Keratinocyte (primary cell): ENCODE data around the gene CTNND2. TPM values are rescaled to one million over a fixed set of nuclear protein-coding genes. Genes with fewer than 3 reads are reported as not detected.

Experiments used
- DNase-seq: peaks from one replicate; pipeline ENCODE4 v3.0.0-alpha.2; 2011; ENCODE audit warnings: low read depth, missing footprints, low spot score
- FAIRE-seq: peaks from 2 replicates; lab custom pipeline; 2011; peaks lifted over from hg19 to GRCh38; lab: Jason Lieb, UNC
- H2AFZ ChIP-seq: 2 replicates; pipeline ENCODE4 v1.6.0; 2012; ENCODE audit warnings: low read length, control low read depth, inconsistent platforms; ENCODE audit not compliant: control insufficient read depth
- H3K27ac ChIP-seq: 2 replicates; pipeline ENCODE4 v1.5.1; 2011; ENCODE audit warnings: low read length; ENCODE audit not compliant: control insufficient read depth, insufficient read depth
- H3K27me3 ChIP-seq: 3 replicates; pipeline ENCODE4 v1.6.0; 2011; ENCODE audit warnings: low read length; ENCODE audit not compliant: control insufficient read depth, insufficient read depth; ENCODE audit errors: extremely low read depth
- H3K36me3 ChIP-seq, 2 experiments: 2 replicates in 1 of 2; 3 replicates in 1 of 2; pipeline ENCODE4 v1.5.1; 2011; ENCODE audit warnings: low read length in 2 of 2, mild to moderate bottlenecking in 1 of 2; ENCODE audit not compliant: control insufficient read depth in 2 of 2, insufficient read depth in 2 of 2; ENCODE audit errors: extremely low read depth in 1 of 2
- H3K4me1 ChIP-seq: 3 replicates; pipeline ENCODE4 v1.5.1; 2011; ENCODE audit warnings: low read length; ENCODE audit not compliant: control insufficient read depth, insufficient read depth; ENCODE audit errors: extremely low read depth
- H3K4me2 ChIP-seq: 3 replicates; pipeline ENCODE4 v1.6.0; 2011; ENCODE audit warnings: low read depth, low read length; ENCODE audit not compliant: control insufficient read depth, insufficient read depth; ENCODE audit errors: extremely low read depth
- H3K4me3 ChIP-seq, 3 experiments: fragments of 200-600 bp in 1 of 3; sonication (generic) in 1 of 3; 2 replicates in 2 of 3; 3 replicates in 1 of 3; pipeline ENCODE4 v1.5.1; 2011 to 2016; ENCODE audit warnings: low read length in 3 of 3, mild to moderate bottlenecking in 3 of 3, control low read depth in 2 of 3, inconsistent platforms in 1 of 3, low read depth in 1 of 3, mixed read lengths in 1 of 3, mixed run types in 1 of 3, moderate library complexity in 1 of 3; ENCODE audit not compliant: control insufficient read depth in 2 of 3, insufficient read depth in 2 of 3; ENCODE audit errors: extremely low read depth in 1 of 3
- H3K79me2 ChIP-seq: 2 replicates; pipeline ENCODE4 v1.6.0; 2012; ENCODE audit warnings: low read length; ENCODE audit not compliant: control insufficient read depth, insufficient read depth
- H3K9ac ChIP-seq: 3 replicates; pipeline ENCODE4 v1.6.0; 2011; ENCODE audit warnings: low read length; ENCODE audit not compliant: control insufficient read depth, insufficient read depth; ENCODE audit errors: extremely low read depth
- H3K9me1 ChIP-seq: 3 replicates; pipeline ENCODE4 v1.6.0; 2011; ENCODE audit warnings: low read length; ENCODE audit not compliant: control insufficient read depth, insufficient read depth; ENCODE audit errors: extremely low read depth
- H3K9me3 ChIP-seq: 2 replicates; pipeline ENCODE4 v1.5.1; 2012; ENCODE audit warnings: low read depth, low read length; ENCODE audit not compliant: control insufficient read depth
- H4K20me1 ChIP-seq: 3 replicates; pipeline ENCODE4 v1.6.0; 2011; ENCODE audit warnings: low read length; ENCODE audit not compliant: control insufficient read depth, insufficient read depth; ENCODE audit errors: extremely low read depth
- EZH2 ChIP-seq: IDR thresholded peaks from one replicate; pipeline ENCODE4 v1.6.1; 2012; ENCODE audit warnings: inconsistent platforms, mild to moderate bottlenecking, low read length, moderate library complexity
- dilution Hi-C: fragments of 300-500 bp; cut with MboI; formaldehyde crosslinking; loops from one replicate; pipeline ENCODE4 v1.7.0; 2020; ENCODE audit warnings: low sequenced_read_pairs; ENCODE audit not compliant: extremely low pct_ligation_motif_present
- polyA plus RNA-seq, 5 experiments: library from polyadenylated mRNA; depleted of rRNA in 3 of 5; stranded (reverse) in 3 of 5; stranded (forward) in 1 of 5; unstranded in 1 of 5; fragments of >200 nt; gene quantifications; 1 replicate in 1 of 5; 2 replicates in 3 of 5; 3 replicates in 1 of 5; pipeline versions ENCODE4 v1.2.1 to v1.2.3, GENCODE V29; 2011 to 2012; ENCODE audit warnings: missing spikeins in 2 of 5, low read depth in 1 of 5, low replicate concordance in 1 of 5
- TF ChIP-seq, protein P1 (sequence below), 3 experiments: IDR thresholded peaks in 1 of 3; conservative IDR thresholded peaks in 1 of 3; optimal IDR thresholded peaks in 1 of 3; 2 replicates in 2 of 3; 3 replicates in 1 of 3; pipeline versions ENCODE3 to v1.5.1; 2011; ENCODE audit warnings: low read length in 3 of 3, mild to moderate bottlenecking in 3 of 3, moderate library complexity in 2 of 3, control low read depth in 1 of 3, inconsistent platforms in 1 of 3; ENCODE audit not compliant: insufficient read depth in 2 of 3; ENCODE audit errors: extremely low read depth in 1 of 3

The CTNND2 gene
- polyA plus RNA-seq, 1 donor (not counting 4 experiments of a cell fraction or from before 2014, with no cell fraction given) = not detected

DNA sequence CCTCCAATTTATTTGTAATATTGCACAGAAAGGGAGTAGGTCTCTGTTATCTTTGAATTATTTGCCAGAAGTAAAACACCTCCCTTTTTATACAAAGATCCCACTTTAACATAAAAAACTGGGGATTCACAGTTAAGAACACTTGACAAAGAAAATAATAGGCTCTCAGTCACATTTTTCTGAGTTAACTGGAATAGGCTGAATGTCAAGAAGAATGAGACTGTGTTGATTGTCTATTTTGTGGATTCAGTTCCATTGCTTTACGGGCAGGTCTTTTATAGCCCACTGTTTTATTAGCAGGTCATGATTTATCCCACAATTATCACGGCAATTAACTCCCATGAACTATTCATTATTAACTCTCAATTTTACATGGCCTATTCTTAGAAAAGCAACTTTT, 427.4 kb downstream of the CTNND2 start:
- H3K9me1 ChIP-seq = no peaks in the 10 kb centered on the region
- H3K9me3 ChIP-seq = no peaks in the 10 kb centered on the region
- no peak for FAIRE-seq

DNA sequence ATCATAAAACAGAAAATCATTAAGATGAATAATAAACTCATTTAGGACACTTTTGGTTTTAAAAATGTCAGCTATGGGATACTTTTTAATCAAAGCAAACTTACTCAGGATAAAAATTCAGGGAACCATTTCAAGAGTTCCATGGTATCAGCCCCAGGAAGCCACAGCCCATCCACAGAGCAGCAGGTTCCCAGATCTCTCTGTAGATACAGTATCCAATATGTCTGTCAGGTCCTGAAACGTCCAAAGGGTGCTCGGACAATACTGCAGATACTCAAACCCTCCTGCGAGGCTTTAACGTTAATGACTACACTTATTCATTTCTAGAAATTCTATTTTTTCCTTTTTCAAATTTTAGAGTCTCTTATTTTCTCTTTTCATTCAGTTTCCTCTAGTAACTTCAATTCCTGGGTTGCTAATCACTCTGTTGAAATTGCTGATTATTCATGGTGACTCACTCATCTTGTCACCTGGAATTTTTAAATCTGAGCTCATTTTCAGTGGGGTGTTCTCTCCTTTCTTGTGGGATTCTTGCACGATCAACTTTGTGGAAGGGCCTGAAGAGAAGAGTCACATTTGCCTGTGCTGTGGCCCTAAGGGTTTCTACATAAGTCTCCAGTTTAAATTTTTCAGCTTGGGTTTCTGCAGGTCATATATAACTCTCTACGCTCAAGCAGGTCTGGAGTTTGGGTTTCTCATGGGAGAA, 435.8 kb downstream of the CTNND2 start:
- H3K9ac ChIP-seq = no peak overlapping the region
- DNase-seq = no peak

More for the DNA sequence above, 427.4 kb downstream of the CTNND2 start:
- H3K27me3 ChIP-seq = no peaks in the 10 kb centered on the region
- TF ChIP-seq EZH2 = no peak
- TF ChIP-seq, protein P1, sequence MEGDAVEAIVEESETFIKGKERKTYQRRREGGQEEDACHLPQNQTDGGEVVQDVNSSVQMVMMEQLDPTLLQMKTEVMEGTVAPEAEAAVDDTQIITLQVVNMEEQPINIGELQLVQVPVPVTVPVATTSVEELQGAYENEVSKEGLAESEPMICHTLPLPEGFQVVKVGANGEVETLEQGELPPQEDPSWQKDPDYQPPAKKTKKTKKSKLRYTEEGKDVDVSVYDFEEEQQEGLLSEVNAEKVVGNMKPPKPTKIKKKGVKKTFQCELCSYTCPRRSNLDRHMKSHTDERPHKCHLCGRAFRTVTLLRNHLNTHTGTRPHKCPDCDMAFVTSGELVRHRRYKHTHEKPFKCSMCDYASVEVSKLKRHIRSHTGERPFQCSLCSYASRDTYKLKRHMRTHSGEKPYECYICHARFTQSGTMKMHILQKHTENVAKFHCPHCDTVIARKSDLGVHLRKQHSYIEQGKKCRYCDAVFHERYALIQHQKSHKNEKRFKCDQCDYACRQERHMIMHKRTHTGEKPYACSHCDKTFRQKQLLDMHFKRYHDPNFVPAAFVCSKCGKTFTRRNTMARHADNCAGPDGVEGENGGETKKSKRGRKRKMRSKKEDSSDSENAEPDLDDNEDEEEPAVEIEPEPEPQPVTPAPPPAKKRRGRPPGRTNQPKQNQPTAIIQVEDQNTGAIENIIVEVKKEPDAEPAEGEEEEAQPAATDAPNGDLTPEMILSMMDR (optimal IDR thresholded peaks at IDR 0.05 in 1 of 3, IDR thresholded peaks at IDR 0.05 in 1 of 3, conservative IDR thresholded peaks at IDR 0.05 in 1 of 3; ENCODE audit: extremely low read depth in 1 of 3, insufficient read depth in 2 of 3, low read length in 3 of 3) = no peak
- DNase-seq = no peak
- H3K4me3 ChIP-seq = no peak overlapping the region
- H3K9ac ChIP-seq = no peak overlapping the region
- H2AFZ ChIP-seq = no peak overlapping the region
- H3K27ac ChIP-seq = no peak overlapping the region
- dilution Hi-C loops = no loop called here
- no peak overlapping the region for H3K4me2 ChIP-seq
- H3K79me2 ChIP-seq = no peaks in the 10 kb centered on the region
- H3K4me1 ChIP-seq = no peaks in the 10 kb centered on the region
- no peaks in the 10 kb centered on the region for H4K20me1 ChIP-seq
- H3K36me3 ChIP-seq = no peaks in the 10 kb centered on the region

More for the DNA sequence above, 435.8 kb downstream of the CTNND2 start:
- H3K4me3 ChIP-seq = no peak overlapping the region
- H4K20me1 ChIP-seq = no peaks in the 10 kb centered on the region
- no peak overlapping the region for H3K4me2 ChIP-seq
- H3K9me3 ChIP-seq = no peaks in the 10 kb centered on the region
- no peak for FAIRE-seq
- dilution Hi-C loops = no loop called here
- H3K4me1 ChIP-seq = no peaks in the 10 kb centered on the region
- no peaks in the 10 kb centered on the region for H3K9me1 ChIP-seq
- no peaks in the 10 kb centered on the region for H3K36me3 ChIP-seq
- no peaks in the 10 kb centered on the region for H3K27me3 ChIP-seq
- no peak overlapping the region for H2AFZ ChIP-seq
- no peak overlapping the region for H3K27ac ChIP-seq
- TF ChIP-seq, protein P1 (optimal IDR thresholded peaks at IDR 0.05 in 1 of 3, IDR thresholded peaks at IDR 0.05 in 1 of 3, conservative IDR thresholded peaks at IDR 0.05 in 1 of 3; ENCODE audit: extremely low read depth in 1 of 3, insufficient read depth in 2 of 3, low read length in 3 of 3) = no peak
- no peak for TF ChIP-seq EZH2
- H3K79me2 ChIP-seq = no peaks in the 10 kb centered on the region
